Retinal pigment epithelial cell (primary cell): ENCODE results near the gene FAM53B.

Source experiments
- DNase-seq: peaks from one replicate; pipeline ENCODE4 v3.0.0-alpha.2; 2010; ENCODE audit warnings: low read depth
- H3K4me3 ChIP-seq: 2 replicates; pipeline ENCODE4 v1.5.1; 2011; ENCODE audit warnings: mild to moderate bottlenecking, low read length, control low read depth, moderate library complexity
- CTCF ChIP-seq: conservative IDR thresholded peaks from 2 replicates; pipeline ENCODE4 v1.5.1; 2011; ENCODE audit warnings: low read depth, low read length, control low read depth, inconsistent platforms

Gene FAM53B

GRCh38 chr10:124601016-124601415 is 143.2 kb downstream of the FAM53B start:
- no peak overlapping the region for H3K4me3 ChIP-seq
- no peak for TF ChIP-seq CTCF
- DNase-seq = no peak

- no peak overlapping the region for H3K4me3 ChIP-seq
- TF ChIP-seq CTCF = no peak
- DNase-seq = no peak
These were observed 143.9 kb downstream of the FAM53B start for GRCh38 chr10:124600051-124600880.

DNA sequence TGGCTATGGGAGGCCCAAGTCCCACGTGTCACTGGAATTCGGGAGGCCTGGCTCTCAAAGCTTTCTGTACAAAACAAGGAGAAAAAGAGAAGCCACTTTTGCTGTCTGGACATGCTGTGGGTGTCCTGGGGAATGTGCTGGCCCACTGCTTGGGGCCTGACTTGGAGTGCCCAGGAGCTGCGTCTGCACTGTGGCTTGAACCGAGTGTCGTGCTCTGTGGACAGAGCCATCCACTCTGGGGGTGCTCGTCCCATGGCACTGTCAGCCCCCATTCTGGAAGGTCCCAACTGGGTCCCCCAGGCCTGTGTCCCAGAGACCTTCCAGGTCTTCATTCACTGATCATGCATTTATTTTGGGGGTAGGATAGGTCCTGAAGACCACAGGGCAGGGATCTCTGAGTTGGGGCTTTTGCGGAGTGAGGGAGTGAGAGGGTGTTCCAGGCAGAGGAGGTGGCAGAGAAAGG is 144.6 kb downstream of the FAM53B start:
- no peak for TF ChIP-seq CTCF
- DNase-seq = no peak
- H3K4me3 ChIP-seq = no peak overlapping the region

GRCh38 chr10:124598773-124599587 is 145.2 kb downstream of the FAM53B start:
- no peak for TF ChIP-seq CTCF
- DNase-seq = no peak
- no peak overlapping the region for H3K4me3 ChIP-seq

DNA sequence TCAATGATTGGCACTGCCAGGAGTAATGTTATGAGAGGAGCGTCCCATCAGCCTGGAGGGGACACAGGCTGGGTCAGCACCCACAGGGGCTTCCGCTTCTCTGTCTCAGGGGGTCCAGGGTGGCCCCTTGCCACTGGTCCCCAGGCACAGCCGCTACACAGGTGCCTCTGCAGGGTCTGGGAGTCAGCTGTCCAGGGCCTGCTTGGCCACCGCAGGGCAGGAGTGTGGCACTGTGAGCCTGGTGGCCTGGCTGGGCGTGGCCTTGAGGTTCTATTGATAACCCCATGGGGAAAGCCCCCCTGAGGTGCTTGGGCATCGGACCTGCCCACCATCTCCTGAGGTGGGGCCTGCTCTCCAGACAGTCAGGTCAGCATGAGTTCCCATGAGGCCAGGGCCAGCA is 146.0 kb downstream of the FAM53B start:
- H3K4me3 ChIP-seq = no peak overlapping the region
- TF ChIP-seq CTCF = no peak
- DNase-seq = no peak

- no peak for TF ChIP-seq CTCF
- no peak for DNase-seq
- no peak overlapping the region for H3K4me3 ChIP-seq
These were observed 146.4 kb downstream of the FAM53B start for GRCh38 chr10:124597846-124598165.
